Epithelial cell of esophagus (primary cell): ENCODE measurements around the gene TRUB2.

Experiments used
- DNase-seq: peaks from one replicate; pipeline ENCODE4 v3.0.0; 2010; ENCODE audit warnings: low read depth
- H3K4me3 ChIP-seq: 2 replicates; pipeline ENCODE4 v1.5.1; 2011; ENCODE audit warnings: mild to moderate bottlenecking, low read length, control low read depth
- TF ChIP-seq, protein P1 (sequence below): IDR thresholded peaks from 2 replicates; pipeline ENCODE4 v1.5.1; 2011; ENCODE audit warnings: low read depth, mild to moderate bottlenecking, low read length, control low read depth, inconsistent platforms; ENCODE audit not compliant: insufficient read depth; ENCODE audit errors: missing control alignments

The TRUB2 gene

GRCh38 chr9:128304136-128304970, 17.9 kb downstream of the TRUB2 start:
- DNase-seq = no peak
- H3K4me3 ChIP-seq = no peak overlapping the region
- TF ChIP-seq, protein P1, sequence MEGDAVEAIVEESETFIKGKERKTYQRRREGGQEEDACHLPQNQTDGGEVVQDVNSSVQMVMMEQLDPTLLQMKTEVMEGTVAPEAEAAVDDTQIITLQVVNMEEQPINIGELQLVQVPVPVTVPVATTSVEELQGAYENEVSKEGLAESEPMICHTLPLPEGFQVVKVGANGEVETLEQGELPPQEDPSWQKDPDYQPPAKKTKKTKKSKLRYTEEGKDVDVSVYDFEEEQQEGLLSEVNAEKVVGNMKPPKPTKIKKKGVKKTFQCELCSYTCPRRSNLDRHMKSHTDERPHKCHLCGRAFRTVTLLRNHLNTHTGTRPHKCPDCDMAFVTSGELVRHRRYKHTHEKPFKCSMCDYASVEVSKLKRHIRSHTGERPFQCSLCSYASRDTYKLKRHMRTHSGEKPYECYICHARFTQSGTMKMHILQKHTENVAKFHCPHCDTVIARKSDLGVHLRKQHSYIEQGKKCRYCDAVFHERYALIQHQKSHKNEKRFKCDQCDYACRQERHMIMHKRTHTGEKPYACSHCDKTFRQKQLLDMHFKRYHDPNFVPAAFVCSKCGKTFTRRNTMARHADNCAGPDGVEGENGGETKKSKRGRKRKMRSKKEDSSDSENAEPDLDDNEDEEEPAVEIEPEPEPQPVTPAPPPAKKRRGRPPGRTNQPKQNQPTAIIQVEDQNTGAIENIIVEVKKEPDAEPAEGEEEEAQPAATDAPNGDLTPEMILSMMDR = no peak

DNA sequence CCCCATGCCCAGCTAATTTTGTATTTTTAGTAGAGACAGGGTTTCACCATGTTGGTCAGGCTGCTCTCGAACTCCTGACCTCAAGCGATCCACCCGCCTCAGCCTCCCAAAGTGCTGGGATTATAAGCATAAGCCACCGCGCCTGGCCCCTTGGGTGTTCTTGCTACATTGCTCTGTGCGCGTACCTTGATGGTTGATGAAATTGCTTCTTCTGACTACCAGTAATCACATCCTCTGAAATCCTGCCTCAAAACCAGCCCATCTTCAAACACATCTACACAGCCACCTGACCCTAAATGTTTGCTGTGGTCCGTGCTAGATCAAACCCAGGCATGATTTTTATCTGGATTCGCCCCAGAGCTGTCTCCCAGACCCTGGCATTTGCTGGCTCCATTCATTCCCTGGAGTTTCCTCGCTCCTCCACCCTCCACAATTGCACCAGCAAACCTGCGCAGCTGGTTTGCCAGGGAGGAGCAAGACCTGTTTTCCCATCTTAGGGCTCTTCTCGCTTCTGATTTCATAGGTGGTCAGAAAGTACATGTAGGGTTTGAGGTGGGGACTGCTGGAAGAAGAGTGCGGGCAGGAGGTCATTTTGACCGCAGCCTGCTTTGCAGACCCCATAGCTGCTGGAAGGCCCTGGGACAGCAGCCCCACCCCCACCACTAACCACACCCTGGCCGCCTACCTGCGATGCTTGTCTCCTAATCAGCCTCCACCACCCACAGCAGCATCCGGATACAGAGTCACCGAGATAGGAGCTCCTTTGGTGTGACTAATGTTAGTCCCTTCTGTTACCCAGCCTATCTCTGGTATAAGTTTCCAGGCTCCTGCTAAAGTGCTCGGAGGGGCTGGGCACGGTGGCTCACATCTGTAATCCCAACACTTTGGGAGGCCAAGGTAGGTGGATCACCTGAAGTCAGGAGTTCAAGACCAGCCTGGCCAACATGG, 23.4 kb downstream of the TRUB2 start:
- peak; percentile 78 for DNase-seq
- TF ChIP-seq, protein P1 = no peak
- no peak overlapping the region for H3K4me3 ChIP-seq

DNA sequence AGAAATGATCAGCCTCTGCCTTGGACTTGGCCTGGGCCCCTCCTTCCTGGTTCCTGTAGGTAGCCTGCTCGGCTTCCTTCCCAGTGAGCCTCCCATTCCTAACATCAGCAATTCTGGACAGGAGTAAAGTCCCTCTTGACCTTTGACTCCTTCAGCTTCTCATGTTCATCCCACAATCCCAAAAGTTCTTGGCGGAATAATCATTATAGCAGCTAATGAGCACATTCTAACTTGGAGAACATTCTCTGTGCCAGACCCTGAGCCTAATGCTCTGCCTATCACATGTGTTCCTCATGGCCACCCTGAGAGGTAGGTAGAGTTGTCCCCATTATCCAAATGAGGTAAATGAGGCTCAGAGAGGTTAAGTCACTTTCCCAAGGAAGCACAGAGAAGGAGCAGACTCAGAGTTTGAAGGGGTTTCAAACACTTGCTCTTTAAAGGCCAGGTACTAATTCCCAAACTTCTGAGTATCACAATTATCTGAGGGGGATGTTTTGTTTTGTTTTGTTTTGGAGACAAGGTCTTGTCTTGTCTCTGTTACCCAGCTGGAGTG, 24.9 kb downstream of the TRUB2 start:
- H3K4me3 ChIP-seq = no peak overlapping the region
- no peak for DNase-seq
- TF ChIP-seq, protein P1 = no peak

DNA sequence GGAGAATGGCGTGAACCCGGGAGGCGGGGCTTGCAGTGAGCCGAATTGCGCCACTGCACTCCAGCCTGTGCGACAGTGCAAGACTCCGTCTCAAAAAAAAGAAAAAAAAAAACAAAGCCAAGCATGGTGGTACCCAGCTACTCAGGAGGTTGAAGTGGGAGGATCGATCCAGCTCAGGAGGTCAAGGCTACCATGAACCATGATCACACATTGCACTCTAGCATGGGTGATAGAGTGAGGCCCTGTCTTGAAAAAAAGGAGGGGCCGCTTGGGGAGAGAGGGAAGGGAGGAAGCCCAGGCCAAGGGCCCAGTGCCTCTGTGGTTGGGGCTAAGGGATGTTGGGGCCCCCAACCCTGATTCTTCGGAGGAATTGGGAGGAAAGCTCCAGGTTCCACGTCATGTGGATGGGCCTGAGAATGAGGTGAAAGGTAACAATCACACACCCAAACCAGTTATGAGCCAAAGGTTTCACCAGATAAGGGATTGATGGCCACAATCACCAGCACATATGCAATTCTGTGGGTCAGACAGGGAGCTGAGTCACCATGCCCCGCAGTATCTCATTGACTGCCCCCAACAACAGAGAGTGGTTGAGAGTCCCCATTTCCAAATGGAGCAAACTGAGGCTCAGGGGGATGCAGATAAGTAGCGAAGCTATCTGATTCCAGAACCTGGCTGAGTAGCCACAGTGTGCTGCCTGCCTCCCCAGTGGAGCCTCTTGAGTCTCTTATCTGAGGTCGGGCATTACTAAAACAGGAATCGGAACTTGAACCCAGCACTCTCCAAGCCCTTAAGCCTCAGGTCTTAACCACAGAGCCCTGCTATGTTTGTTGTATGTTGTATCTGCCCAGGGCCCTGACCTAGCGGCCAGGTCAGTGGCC, 25.7 kb downstream of the TRUB2 start:
- no peak overlapping the region for H3K4me3 ChIP-seq
- DNase-seq = no peak
- TF ChIP-seq, protein P1 = no peak

DNA sequence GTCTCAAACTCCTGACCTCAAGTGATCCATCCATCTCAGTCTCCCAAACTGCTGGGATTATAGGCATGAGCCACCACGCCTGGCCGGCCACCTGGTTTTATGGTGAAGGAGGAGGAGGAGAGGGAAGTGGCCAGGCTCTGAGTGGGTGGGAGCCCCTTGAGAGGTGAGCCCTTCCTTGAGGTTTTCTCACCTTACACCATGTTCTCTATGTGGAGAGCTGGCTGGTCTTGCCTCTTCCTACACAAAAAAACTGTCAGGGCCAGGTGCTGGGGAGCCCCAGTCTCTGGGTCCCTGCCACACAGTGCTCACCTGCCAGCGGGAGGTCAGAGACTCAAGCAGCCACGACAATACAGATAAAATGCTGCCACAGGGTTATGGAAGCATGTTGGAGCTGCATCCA, 28.1 kb downstream of the TRUB2 start:
- DNase-seq = no peak
- H3K4me3 ChIP-seq = no peak overlapping the region
- TF ChIP-seq, protein P1 = no peak

GRCh38 chr9:128293091-128293490, 29.2 kb downstream of the TRUB2 start:
- DNase-seq = no peak

More at GRCh38 chr9:128293091-128293490, 29.2 kb downstream of the TRUB2 start:
- H3K4me3 ChIP-seq = no peak overlapping the region
- TF ChIP-seq, protein P1 = no peak
